Lower lobe of right lung (tissue), 2 donors: ENCODE measurements around the gene SGO1. TPM values are rescaled to one million over a fixed set of nuclear protein-coding genes. Genes with fewer than 3 reads are reported as not detected.
"Not testable (repeated sequence)": the region's sequence is repeated elsewhere in the genome, so short reads cannot be mapped to it uniquely, and the experiment has no call there.

Source experiments
- ATAC-seq, 2 donors: fragments of 200-7000 bp; cut with Tn5 transposase; one replicate each; pipeline ENCODE4 v1.9.1; 2020 to 2022; ENCODE audit warnings: mild to moderate bottlenecking in 2 of 2, moderate library complexity in 2 of 2
- DNase-seq: peaks from one replicate; pipeline ENCODE4 v3.0.0-alpha.2; 2020
- H3K27ac ChIP-seq: fragments of 200-600 bp; one replicate; pipeline ENCODE4 v1.8.0; 2022
- H3K27me3 ChIP-seq: fragments of 200-600 bp; one replicate; pipeline ENCODE4 v1.8.0; 2022; ENCODE audit warnings: low read depth
- H3K36me3 ChIP-seq: fragments of 200-600 bp; one replicate; pipeline ENCODE4 v1.8.0; 2022; ENCODE audit warnings: mild to moderate bottlenecking
- H3K4me1 ChIP-seq: fragments of 200-600 bp; one replicate; pipeline ENCODE4 v1.8.0; 2022
- H3K4me3 ChIP-seq: fragments of 200-600 bp; one replicate; pipeline ENCODE4 v1.8.0; 2022; ENCODE audit warnings: mild to moderate bottlenecking
- H3K9me3 ChIP-seq: fragments of 200-600 bp; one replicate; pipeline ENCODE4 v1.8.0; 2022
- intact Hi-C: fragments of 100-400 bp; cut with DNase I; formaldehyde crosslinking; loops from one replicate; pipeline ENCODE4 v1.11.0; 2022
- total RNA-seq: library from RNA; stranded (reverse); fragmentation: NEBNext Ultra II Directional; extraction: Animal tissue kit (Norgen Biotek cat#: 25700); gene quantifications from one replicate; pipeline ENCODE4 v1.2.1, GENCODE V29; 2021
- TF ChIP-seq, protein P1 (sequence below): fragments of 200-600 bp; IDR thresholded peaks from one replicate; pipeline ENCODE4 v1.8.0; 2022; ENCODE audit warnings: antibody characterized with exemption, mild to moderate bottlenecking
- donor health status: DM: no; HTN: yes; CAD: no; lungs with severe emphysema.

Gene SGO1
- total RNA-seq, 1 donor from 2014 or later: 0.71 TPM

- TF ChIP-seq, protein P1, sequence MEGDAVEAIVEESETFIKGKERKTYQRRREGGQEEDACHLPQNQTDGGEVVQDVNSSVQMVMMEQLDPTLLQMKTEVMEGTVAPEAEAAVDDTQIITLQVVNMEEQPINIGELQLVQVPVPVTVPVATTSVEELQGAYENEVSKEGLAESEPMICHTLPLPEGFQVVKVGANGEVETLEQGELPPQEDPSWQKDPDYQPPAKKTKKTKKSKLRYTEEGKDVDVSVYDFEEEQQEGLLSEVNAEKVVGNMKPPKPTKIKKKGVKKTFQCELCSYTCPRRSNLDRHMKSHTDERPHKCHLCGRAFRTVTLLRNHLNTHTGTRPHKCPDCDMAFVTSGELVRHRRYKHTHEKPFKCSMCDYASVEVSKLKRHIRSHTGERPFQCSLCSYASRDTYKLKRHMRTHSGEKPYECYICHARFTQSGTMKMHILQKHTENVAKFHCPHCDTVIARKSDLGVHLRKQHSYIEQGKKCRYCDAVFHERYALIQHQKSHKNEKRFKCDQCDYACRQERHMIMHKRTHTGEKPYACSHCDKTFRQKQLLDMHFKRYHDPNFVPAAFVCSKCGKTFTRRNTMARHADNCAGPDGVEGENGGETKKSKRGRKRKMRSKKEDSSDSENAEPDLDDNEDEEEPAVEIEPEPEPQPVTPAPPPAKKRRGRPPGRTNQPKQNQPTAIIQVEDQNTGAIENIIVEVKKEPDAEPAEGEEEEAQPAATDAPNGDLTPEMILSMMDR: peak; percentile 31
- ATAC-seq: no peak
- no peaks in the 10 kb centered on the region for H3K27me3 ChIP-seq
- H3K4me3 ChIP-seq: no peak overlapping the region
- H3K4me1 ChIP-seq: no peaks in the 10 kb centered on the region
- no peak overlapping the region for H3K27ac ChIP-seq
- DNase-seq: no peak
- no peaks in the 10 kb centered on the region for H3K36me3 ChIP-seq
- no peaks in the 10 kb centered on the region for H3K9me3 ChIP-seq
- intact Hi-C loops: no loop called here
Observed at GRCh38 chr3:20225769-20226168, 39.8 kb upstream of the SGO1 start.

DNA sequence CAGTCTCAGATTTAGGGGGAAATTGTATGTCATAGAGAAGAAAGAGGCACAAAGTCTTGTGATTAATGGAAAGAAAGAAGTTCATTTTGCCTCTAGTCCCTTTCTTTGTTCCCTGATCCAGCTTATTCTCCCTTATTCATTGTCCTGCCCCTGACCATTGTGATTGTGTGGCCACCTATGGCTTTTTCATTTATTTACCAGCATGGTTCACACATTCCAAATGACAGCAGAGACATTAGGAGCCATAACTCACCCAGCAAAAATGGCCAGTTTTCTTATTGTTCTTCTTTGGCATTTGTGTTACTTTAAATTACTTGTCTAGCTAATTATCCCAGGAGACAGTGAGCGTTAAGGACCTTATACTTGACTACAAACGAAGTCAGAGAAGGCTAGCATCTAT lies 36.3 kb upstream of the SGO1 start:
- ATAC-seq: no peak
- no peak overlapping the region for H3K4me3 ChIP-seq
- no peak for DNase-seq
- no peak overlapping the region for H3K27ac ChIP-seq
- no peaks in the 10 kb centered on the region for H3K36me3 ChIP-seq
- H3K9me3 ChIP-seq: no peaks in the 10 kb centered on the region
- TF ChIP-seq, protein P1: no peak
- intact Hi-C loops: no loop called here
- no peaks in the 10 kb centered on the region for H3K27me3 ChIP-seq
- no peaks in the 10 kb centered on the region for H3K4me1 ChIP-seq

DNA sequence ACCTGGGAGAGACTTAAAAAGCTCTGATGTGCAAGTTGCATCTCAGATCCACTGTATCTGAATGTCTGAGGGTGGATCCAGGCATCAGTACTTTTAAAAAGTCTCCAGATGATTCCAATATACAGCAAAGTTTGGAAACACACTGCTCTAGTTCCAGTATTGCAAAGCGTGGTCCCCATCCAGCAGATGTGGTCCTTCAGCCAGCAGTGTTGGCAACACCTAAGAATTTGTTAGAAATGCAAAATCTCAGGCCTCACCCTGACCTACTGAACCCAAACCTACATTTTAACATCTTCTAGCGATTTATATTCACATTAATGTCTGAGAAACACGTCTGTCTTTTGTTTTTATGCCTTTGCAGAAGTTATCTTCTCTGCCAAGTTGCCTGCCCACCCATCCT lies 32.2 kb upstream of the SGO1 start:
- H3K4me3 ChIP-seq: no peak overlapping the region
- no peak overlapping the region for H3K27ac ChIP-seq
- TF ChIP-seq, protein P1: no peak
- ATAC-seq (no peak), DNase-seq (no peak)
- no peaks in the 10 kb centered on the region for H3K9me3 ChIP-seq
- H3K36me3 ChIP-seq: no peaks in the 10 kb centered on the region
- no peaks in the 10 kb centered on the region for H3K27me3 ChIP-seq
- intact Hi-C loops: no loop called here
- no peaks in the 10 kb centered on the region for H3K4me1 ChIP-seq

- Histone ChIP-seq H3K9me3 (no peaks in the 10 kb centered on the region), H3K4me1 (no peaks in the 10 kb centered on the region), H3K27me3 (no peaks in the 10 kb centered on the region), H3K27ac (no peak overlapping the region), H3K4me3 (no peak overlapping the region), H3K36me3 (no peaks in the 10 kb centered on the region)
- ATAC-seq (no peak), DNase-seq (no peak)
- intact Hi-C loops: no loop called here
- TF ChIP-seq, protein P1: no peak
Observed at GRCh38 chr3:20215636-20216035, 29.6 kb upstream of the SGO1 start.

GRCh38 chr3:20213491-20213890 lies 27.5 kb upstream of the SGO1 start:
- H3K9me3 ChIP-seq, ATAC-seq, H3K27me3 ChIP-seq, H3K36me3 ChIP-seq, H3K4me1 ChIP-seq, H3K27ac ChIP-seq, H3K4me3 ChIP-seq, intact Hi-C loops, DNase-seq: not testable (repeated sequence)

DNA sequence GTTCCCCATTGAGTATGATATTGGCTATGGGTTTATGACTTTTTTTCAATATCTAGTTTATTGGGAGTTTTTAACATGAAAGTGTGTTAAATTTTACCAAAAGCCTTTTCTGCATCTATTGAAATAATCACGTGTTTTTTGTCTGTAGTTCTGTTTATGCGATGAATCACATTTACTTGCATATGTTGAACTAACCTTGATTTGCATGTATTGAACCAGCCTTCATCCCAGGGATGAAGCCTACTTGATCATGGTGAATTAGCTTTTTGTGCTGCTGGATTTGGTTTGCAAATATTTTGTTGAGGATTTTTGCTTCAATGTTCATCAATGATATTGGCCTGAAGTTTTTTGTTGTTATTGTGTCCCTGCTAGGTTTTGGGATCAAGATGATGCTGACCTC lies 21.9 kb upstream of the SGO1 start:
- DNase-seq, H3K27ac ChIP-seq, intact Hi-C loops, ATAC-seq, H3K4me1 ChIP-seq, H3K36me3 ChIP-seq, H3K4me3 ChIP-seq, H3K27me3 ChIP-seq, H3K9me3 ChIP-seq: not testable (repeated sequence)

GRCh38 chr3:20205898-20206297 lies 19.9 kb upstream of the SGO1 start:
- H3K36me3 ChIP-seq, intact Hi-C loops, H3K4me3 ChIP-seq, DNase-seq, H3K4me1 ChIP-seq, H3K27me3 ChIP-seq, H3K27ac ChIP-seq, H3K9me3 ChIP-seq, ATAC-seq: not testable (repeated sequence)
